HG03175 (cell line): ENCODE measurements around the gene TNIP1.

Source experiments
- ATAC-seq: cut with Tn5 transposase; IDR thresholded peaks from one replicate; pipeline ENCODE4 v1.9.1; 2021; ENCODE audit warnings: mild to moderate bottlenecking, moderate library complexity; ENCODE audit not compliant: unreplicated experiment

TNIP1 gene

GRCh38 chr5:151080613-151081430, at the start of gene TNIP1:
Gene TNIP1 (minus strand): TSS chr5:151081034. CDS start chr5:151065095, 15,939 bp downstream.
- peak; percentile 80 for ATAC-seq

GRCh38 chr5:151130235-151130921, 49.5 kb upstream of the TNIP1 start:
- no peak for ATAC-seq

- no peak for ATAC-seq
Observed at GRCh38 chr5:151128817-151129216, 48.0 kb upstream of the TNIP1 start.

GRCh38 chr5:151127926-151128325, 47.1 kb upstream of the TNIP1 start:
- no peak for ATAC-seq

- ATAC-seq, result peak; percentile 40
Observed at GRCh38 chr5:151126199-151126645, 45.4 kb upstream of the TNIP1 start.

- no peak for ATAC-seq
Observed at GRCh38 chr5:151125421-151125820, 44.6 kb upstream of the TNIP1 start.

GRCh38 chr5:151123897-151124751, 43.3 kb upstream of the TNIP1 start:
- ATAC-seq, result peak; percentile 91

GRCh38 chr5:151122828-151123227, 42.0 kb upstream of the TNIP1 start:
- ATAC-seq, result no peak

GRCh38 chr5:151121665-151122064, 40.8 kb upstream of the TNIP1 start:
- ATAC-seq, result no peak

- no peak for ATAC-seq
Observed at GRCh38 chr5:151121095-151121494, 40.3 kb upstream of the TNIP1 start.

- ATAC-seq, result no peak
Observed at GRCh38 chr5:151118913-151119575, 38.2 kb upstream of the TNIP1 start.

GRCh38 chr5:151115272-151115905, 34.6 kb upstream of the TNIP1 start:
- peak; percentile 67 for ATAC-seq

GRCh38 chr5:151113651-151114050, 32.8 kb upstream of the TNIP1 start:
- ATAC-seq, result no peak

GRCh38 chr5:151110992-151111391, 30.2 kb upstream of the TNIP1 start:
- ATAC-seq, result no peak

- no peak for ATAC-seq
Observed at GRCh38 chr5:151110122-151110681, 29.4 kb upstream of the TNIP1 start.

- no peak for ATAC-seq
Observed at GRCh38 chr5:151108566-151108965, 27.7 kb upstream of the TNIP1 start.

GRCh38 chr5:151107738-151108520, 27.1 kb upstream of the TNIP1 start:
- ATAC-seq, result no peak

- ATAC-seq, result no peak
Observed at GRCh38 chr5:151107084-151107483, 26.2 kb upstream of the TNIP1 start.

- ATAC-seq, result no peak
Observed at GRCh38 chr5:151106509-151106908, 25.7 kb upstream of the TNIP1 start.
